ENCODE data around the gene GRIPAP1.
"Not testable (repeated sequence)": the region's sequence is repeated elsewhere in the genome, so short reads cannot be mapped to it uniquely, and the experiment has no call there.

Gene GRIPAP1

GRCh38 chrX:48983081-48983480 lies 19.0 kb downstream of the GRIPAP1 start:
- Histone ChIP-seq H3K4me1 (ENCODE audit: control insufficient read depth, insufficient read depth, low read length) (no peaks in the 10 kb centered on the region), H3K9ac (ENCODE audit: low read length) (no peak overlapping the region), H3K4me3 (ENCODE audit: low read length) (no peak overlapping the region), H3K27me3 (ENCODE audit: control insufficient read depth, insufficient read depth, low read length) (no peaks in the 10 kb centered on the region), H3K36me3 (ENCODE audit: control insufficient read depth, insufficient read depth, low read length) (peaks cover 21% of the 10 kb centered on the region), H3K27ac (ENCODE audit: low read depth, low read length) (no peak overlapping the region)

GRCh38 chrX:48981178-48981577 lies 20.9 kb downstream of the GRIPAP1 start:
- Histone ChIP-seq H3K4me1 (ENCODE audit: control insufficient read depth, insufficient read depth, low read length) (no peaks in the 10 kb centered on the region), H3K4me3 (ENCODE audit: low read length) (no peak overlapping the region), H3K36me3 (ENCODE audit: control insufficient read depth, insufficient read depth, low read length) (peaks cover 22% of the 10 kb centered on the region), H3K9ac (ENCODE audit: low read length) (no peak overlapping the region), H3K27me3 (ENCODE audit: control insufficient read depth, insufficient read depth, low read length) (no peaks in the 10 kb centered on the region), H3K27ac (ENCODE audit: low read depth, low read length) (no peak overlapping the region)

DNA sequence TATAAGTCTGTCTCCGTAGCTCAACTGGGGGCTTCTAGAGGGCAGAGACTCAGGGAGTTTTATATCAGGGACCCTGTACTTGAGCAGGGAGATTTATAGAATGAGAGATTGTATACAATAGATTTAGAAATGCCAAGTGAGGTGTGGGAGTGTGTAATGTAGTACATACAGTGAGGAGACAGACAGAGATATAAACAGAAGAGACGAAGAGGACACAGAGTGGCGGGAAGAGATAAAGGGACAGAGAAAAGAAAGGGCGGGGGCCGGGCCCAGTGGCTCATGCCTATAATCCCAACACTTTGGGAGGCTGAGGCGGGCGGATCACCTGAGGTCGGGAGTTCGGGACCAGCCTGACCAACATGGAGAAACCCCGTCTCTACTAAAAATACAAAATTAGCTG lies 21.7 kb downstream of the GRIPAP1 start:
- peaks cover 23% of the 10 kb centered on the region for H3K36me3 ChIP-seq (ENCODE audit: control insufficient read depth, insufficient read depth, low read length)
- not testable (repeated sequence) for H3K27ac ChIP-seq (ENCODE audit: low read depth, low read length); H3K9ac ChIP-seq (ENCODE audit: low read length); H3K27me3 ChIP-seq (ENCODE audit: control insufficient read depth, insufficient read depth, low read length); H3K4me1 ChIP-seq (ENCODE audit: control insufficient read depth, insufficient read depth, low read length); H3K4me3 ChIP-seq (ENCODE audit: low read length)

DNA sequence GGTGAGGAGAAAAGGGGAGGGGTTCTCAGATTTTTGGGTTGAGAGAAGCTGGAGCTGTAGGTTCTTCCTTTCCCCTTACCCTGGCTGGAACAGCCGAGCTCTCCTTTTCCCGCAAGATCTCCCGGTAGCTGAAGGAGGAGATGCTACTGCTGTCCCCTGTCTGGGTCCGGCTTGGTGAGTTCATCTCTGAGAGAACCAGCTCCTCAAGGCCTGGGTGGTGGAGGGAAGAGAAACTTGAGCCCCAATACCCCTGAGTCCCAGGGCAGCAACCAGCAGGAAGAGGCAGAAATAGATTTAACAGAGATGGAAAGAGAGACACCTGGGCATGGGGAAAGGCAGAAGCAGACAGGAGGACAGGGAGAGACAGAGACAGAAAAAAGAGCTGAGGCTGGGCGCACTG lies 23.8 kb downstream of the GRIPAP1 start:
- H3K27ac ChIP-seq (ENCODE audit: low read depth, low read length): no peak overlapping the region
- H3K36me3 ChIP-seq (ENCODE audit: control insufficient read depth, insufficient read depth, low read length): peaks cover 12% of the 10 kb centered on the region
- no peak overlapping the region for H3K9ac ChIP-seq (ENCODE audit: low read length)
- H3K4me1 ChIP-seq (ENCODE audit: control insufficient read depth, insufficient read depth, low read length): no peaks in the 10 kb centered on the region
- H3K27me3 ChIP-seq (ENCODE audit: control insufficient read depth, insufficient read depth, low read length): no peaks in the 10 kb centered on the region
- no peak overlapping the region for H3K4me3 ChIP-seq (ENCODE audit: low read length)

DNA sequence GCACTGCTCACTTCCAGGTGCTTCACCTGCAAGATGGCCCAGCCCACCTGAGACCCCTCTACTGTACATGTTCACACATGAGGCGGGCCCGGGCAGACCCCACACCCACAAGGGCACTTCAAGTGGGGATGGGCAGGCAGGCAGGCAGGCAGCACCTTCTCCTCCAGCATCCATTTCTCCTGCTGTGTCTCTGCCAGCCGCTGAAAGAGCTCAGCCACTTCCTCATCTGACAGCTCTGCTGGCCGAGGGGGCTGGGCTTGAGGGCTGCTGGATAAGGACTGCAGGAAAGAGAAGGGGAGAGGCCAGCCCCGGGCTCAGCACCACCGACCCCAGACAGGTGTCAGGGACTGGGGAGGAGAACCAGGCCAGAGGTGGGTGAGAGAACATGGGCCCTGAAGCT lies 26.0 kb downstream of the GRIPAP1 start:
- H3K27ac ChIP-seq (ENCODE audit: low read depth, low read length): no peak overlapping the region
- H3K36me3 ChIP-seq (ENCODE audit: control insufficient read depth, insufficient read depth, low read length): peaks cover 7% of the 10 kb centered on the region
- peaks cover 2% of the 10 kb centered on the region for H3K27me3 ChIP-seq (ENCODE audit: control insufficient read depth, insufficient read depth, low read length)
- no peak overlapping the region for H3K4me3 ChIP-seq (ENCODE audit: low read length)
- no peaks in the 10 kb centered on the region for H3K4me1 ChIP-seq (ENCODE audit: control insufficient read depth, insufficient read depth, low read length)
- H3K9ac ChIP-seq (ENCODE audit: low read length): no peak overlapping the region

- Histone ChIP-seq H3K27me3 (ENCODE audit: control insufficient read depth, insufficient read depth, low read length) (peaks cover 2% of the 10 kb centered on the region), H3K36me3 (ENCODE audit: control insufficient read depth, insufficient read depth, low read length) (peaks cover 6% of the 10 kb centered on the region)
Measured at GRCh38 chrX:48975541-48975940, 26.5 kb downstream of the GRIPAP1 start.

DNA sequence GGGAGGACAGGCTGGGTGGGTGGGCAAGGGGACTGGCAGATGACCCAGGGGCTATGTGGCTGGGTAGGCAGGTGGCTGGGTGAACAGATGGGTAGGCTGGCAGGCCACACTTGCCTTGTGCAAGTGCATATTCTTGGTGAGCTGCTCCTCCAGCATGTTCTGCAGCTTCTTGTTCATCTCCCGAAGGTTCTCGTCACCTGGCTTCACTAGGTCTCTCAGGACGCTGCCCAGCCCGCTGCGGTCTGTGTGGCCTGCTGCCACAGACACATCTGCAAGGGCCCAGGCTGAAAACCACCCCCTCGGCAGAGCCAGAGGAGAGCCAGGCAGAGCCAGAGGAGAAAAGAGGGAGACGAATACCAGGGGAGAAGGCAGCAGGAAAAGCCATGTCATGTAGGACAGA lies 27.0 kb downstream of the GRIPAP1 start:
- no peak overlapping the region for H3K9ac ChIP-seq (ENCODE audit: low read length)
- peaks cover 6% of the 10 kb centered on the region for H3K36me3 ChIP-seq (ENCODE audit: control insufficient read depth, insufficient read depth, low read length)
- H3K4me1 ChIP-seq (ENCODE audit: control insufficient read depth, insufficient read depth, low read length): no peaks in the 10 kb centered on the region
- H3K27me3 ChIP-seq (ENCODE audit: control insufficient read depth, insufficient read depth, low read length): peaks cover 2% of the 10 kb centered on the region
- no peak overlapping the region for H3K4me3 ChIP-seq (ENCODE audit: low read length)
- H3K27ac ChIP-seq (ENCODE audit: low read depth, low read length): no peak overlapping the region

More at GRCh38 chrX:48975541-48975940, 26.5 kb downstream of the GRIPAP1 start:
- no peak overlapping the region for H3K4me3 ChIP-seq (ENCODE audit: low read length)
- H3K27ac ChIP-seq (ENCODE audit: low read depth, low read length): no peak overlapping the region
- H3K4me1 ChIP-seq (ENCODE audit: control insufficient read depth, insufficient read depth, low read length): no peaks in the 10 kb centered on the region
- H3K9ac ChIP-seq (ENCODE audit: low read length): no peak overlapping the region

- Histone ChIP-seq H3K27me3 (ENCODE audit: control insufficient read depth, insufficient read depth, low read length) (peaks cover 2% of the 10 kb centered on the region), H3K36me3 (ENCODE audit: control insufficient read depth, insufficient read depth, low read length) (peaks cover 6% of the 10 kb centered on the region), H3K4me1 (ENCODE audit: control insufficient read depth, insufficient read depth, low read length) (no peaks in the 10 kb centered on the region), H3K9ac (ENCODE audit: low read length) (no peak overlapping the region), H3K27ac (ENCODE audit: low read depth, low read length) (no peak overlapping the region), H3K4me3 (ENCODE audit: low read length) (no peak overlapping the region)
Measured at GRCh38 chrX:48974574-48974973, 27.5 kb downstream of the GRIPAP1 start.

DNA sequence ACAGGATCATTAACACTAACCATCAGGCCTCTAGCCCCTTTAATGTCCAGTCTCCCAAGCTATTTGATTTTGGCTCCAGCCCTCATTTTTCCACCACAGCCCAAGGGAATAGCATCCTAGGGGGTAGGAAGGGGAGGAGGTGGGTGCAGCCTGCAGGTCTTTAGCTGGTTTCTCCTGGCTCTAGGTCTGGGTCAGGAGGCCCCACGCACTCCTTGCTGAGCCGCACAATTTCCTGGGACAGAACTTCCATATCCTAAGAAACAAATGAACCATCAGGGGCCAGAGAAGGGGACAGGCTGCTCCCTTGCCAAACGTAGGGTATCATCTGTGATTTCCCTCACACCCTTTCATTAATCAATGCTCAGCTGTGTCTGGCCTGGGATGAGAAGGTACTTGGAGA lies 28.0 kb downstream of the GRIPAP1 start:
- Histone ChIP-seq H3K27ac (ENCODE audit: low read depth, low read length) (no peak overlapping the region), H3K4me1 (ENCODE audit: control insufficient read depth, insufficient read depth, low read length) (no peaks in the 10 kb centered on the region), H3K4me3 (ENCODE audit: low read length) (no peak overlapping the region), H3K9ac (ENCODE audit: low read length) (no peak overlapping the region), H3K27me3 (ENCODE audit: control insufficient read depth, insufficient read depth, low read length) (peaks cover 2% of the 10 kb centered on the region), H3K36me3 (ENCODE audit: control insufficient read depth, insufficient read depth, low read length) (peaks cover 6% of the 10 kb centered on the region)

DNA sequence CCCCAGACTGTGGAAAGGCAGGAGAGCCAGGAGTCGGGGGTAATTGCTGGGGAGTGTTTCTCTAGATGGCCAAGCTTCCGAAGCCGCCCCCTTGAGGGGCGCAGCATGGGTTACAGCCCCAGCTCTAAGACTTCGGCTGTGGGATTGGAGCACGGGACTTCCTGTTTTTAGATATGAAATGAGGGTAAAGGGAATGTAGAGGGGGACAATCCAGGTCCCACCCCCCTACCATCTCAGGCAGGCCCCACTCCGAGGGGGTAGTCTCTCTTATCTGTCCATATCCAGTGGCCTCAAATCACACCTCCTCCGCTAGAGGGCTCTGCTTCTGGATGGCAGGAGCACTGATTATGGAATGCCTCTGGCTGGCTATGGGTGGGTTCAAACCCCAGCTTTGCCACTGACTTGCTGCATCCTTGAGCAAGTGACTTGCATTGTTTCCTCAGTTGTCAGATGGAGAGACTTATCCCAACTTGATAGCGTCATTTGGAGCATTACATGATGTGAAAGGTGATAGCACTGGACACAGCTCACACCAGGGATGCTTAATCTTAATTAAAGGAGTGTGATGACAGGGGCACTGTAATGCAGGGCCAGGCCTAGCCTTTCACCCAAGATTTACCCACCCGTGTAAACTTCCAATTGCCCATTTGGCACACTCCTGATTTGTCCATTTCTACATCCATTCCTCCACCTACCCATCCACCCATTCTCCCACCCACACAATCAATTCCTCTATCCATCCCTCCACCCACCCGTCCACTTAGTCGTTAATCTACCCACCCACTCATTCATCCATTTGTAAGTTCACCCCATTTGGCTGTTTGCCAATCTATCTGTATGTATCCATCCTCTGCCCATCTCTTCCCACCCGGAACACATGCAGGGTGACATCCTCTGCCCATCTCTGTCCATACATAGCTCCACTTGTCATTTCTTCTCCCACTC lies 29.6 kb downstream of the GRIPAP1 start:
- peaks cover 6% of the 10 kb centered on the region for H3K36me3 ChIP-seq (ENCODE audit: control insufficient read depth, insufficient read depth, low read length)
- no peaks in the 10 kb centered on the region for H3K4me1 ChIP-seq (ENCODE audit: control insufficient read depth, insufficient read depth, low read length)
- H3K4me3 ChIP-seq (ENCODE audit: low read length): peak overlapping the region; percentile 29
- H3K9ac ChIP-seq (ENCODE audit: low read length): no peak overlapping the region
- H3K27ac ChIP-seq (ENCODE audit: low read depth, low read length): no peak overlapping the region
- peaks cover 2% of the 10 kb centered on the region for H3K27me3 ChIP-seq (ENCODE audit: control insufficient read depth, insufficient read depth, low read length)

DNA sequence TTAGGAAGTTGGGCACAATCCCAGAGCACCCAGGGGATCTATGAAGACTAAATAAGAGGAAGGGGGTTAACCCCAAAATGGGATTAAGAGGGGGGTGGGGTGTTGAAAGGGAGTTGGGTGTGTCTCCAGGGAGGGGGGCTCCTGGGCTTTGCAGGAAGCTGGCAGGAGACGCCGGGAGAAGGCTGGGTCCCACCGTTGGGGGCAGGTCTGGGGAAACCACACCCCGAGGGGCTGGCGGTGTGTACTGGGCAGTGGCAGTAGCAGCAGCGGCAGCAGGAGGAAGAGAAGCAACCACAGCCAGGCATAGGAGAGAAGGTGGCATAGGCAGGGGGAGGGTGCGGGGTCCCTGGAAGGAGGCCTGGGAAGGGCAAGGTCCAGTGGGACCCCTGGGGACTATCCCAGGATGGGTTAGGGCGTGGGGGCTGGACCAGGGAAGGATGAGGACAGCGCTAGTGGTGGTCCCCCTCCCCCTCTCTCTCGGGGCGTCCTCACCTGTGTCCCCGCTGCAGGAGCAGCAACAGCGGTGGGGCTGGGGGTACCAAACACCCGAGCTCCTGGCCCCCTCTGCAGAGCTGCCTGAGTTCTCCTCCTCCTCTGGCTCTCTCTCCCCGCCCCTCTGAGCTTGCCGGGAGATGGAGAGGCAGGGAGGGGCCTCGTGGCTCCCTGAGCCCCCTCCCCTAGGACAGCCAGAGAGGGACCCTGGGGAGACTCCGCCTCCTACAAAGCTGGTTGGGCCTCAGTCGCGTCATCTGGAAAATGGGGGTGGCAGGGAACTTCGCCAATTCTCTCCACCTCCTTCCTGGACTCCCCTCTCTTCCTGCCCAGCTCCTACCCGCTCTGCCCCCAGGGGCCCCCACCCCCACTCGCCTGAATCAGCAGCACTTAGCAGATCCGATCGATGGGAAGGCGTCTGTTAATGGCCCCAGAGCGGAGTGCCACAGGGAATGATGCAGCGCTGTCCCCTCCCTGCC lies 30.5 kb downstream of the GRIPAP1 start, which contains the start of gene KCND1:
Gene KCND1 (minus strand): TSS at position 596 of the 971 bp plus-strand sequence. CDS start 1,573 bp downstream, outside the sequence.
- H3K27me3 ChIP-seq (ENCODE audit: control insufficient read depth, insufficient read depth, low read length): peaks cover 2% of the 10 kb centered on the region
- no peaks in the 10 kb centered on the region for H3K4me1 ChIP-seq (ENCODE audit: control insufficient read depth, insufficient read depth, low read length)
- peaks cover 6% of the 10 kb centered on the region for H3K36me3 ChIP-seq (ENCODE audit: control insufficient read depth, insufficient read depth, low read length)
- H3K27ac ChIP-seq (ENCODE audit: low read depth, low read length): peak within 1 kb of the TSS; percentile 34
- peak within 1 kb of the TSS; percentile 29 for H3K4me3 ChIP-seq (ENCODE audit: low read length)
- no peak within 1 kb of the TSS for H3K9ac ChIP-seq (ENCODE audit: low read length)

GRCh38 chrX:48969471-48969870 lies 32.6 kb downstream of the GRIPAP1 start:
- H3K27ac ChIP-seq (ENCODE audit: low read depth, low read length): no peak overlapping the region
- no peak overlapping the region for H3K9ac ChIP-seq (ENCODE audit: low read length)
- H3K27me3 ChIP-seq (ENCODE audit: control insufficient read depth, insufficient read depth, low read length): peaks cover 2% of the 10 kb centered on the region
- no peaks in the 10 kb centered on the region for H3K4me1 ChIP-seq (ENCODE audit: control insufficient read depth, insufficient read depth, low read length)
- H3K36me3 ChIP-seq (ENCODE audit: control insufficient read depth, insufficient read depth, low read length): no peaks in the 10 kb centered on the region
- H3K4me3 ChIP-seq (ENCODE audit: low read length): no peak overlapping the region
